ENCODE data around the gene SALL2. TPM values are rescaled to one million over a fixed set of nuclear protein-coding genes. Genes with fewer than 3 reads are reported as not detected.

Gene SALL2
- total and polyA plus RNA-seq, 4 experiments from 2014 or later = 0.42 to 6.6 (median 4.6) TPM

- intact Hi-C loops (cut with micrococcal nuclease) = no loop called here
- Histone ChIP-seq H3K27me3 (ENCODE audit: insufficient read depth, low read length) (no peaks in the 10 kb centered on the region), H3K9me3 (ENCODE audit: control insufficient read depth in 1 of 2, low read length in 2 of 2) (no peaks in the 10 kb centered on the region), H3K27ac (ENCODE audit: low read depth, low read length) (no peak overlapping the region), H3K4me3 (ENCODE audit: low read length in 2 of 2) (no peak overlapping the region), H3K4me1 (ENCODE audit: insufficient read depth, low read length) (no peaks in the 10 kb centered on the region), H3K36me3 (ENCODE audit: insufficient read depth, low read length) (peaks cover 20% of the 10 kb centered on the region)
- peaks cover 1 to 8% (median 3%) of the 10 kb centered on the region in 4 donors for H3K4me1 Mint-ChIP-seq
- H3K27ac Mint-ChIP-seq = no peak overlapping the region
- no peaks in the 10 kb centered on the region for H3K9me3 Mint-ChIP-seq
- ChIA-PET CTCF (ENCODE audit: partially characterized antibody) (interaction anchor here (1.0 to 2.8 kb wide), 2 partner anchors 9 to 11 kb away, joined by 3 to 28 read pairs; partner anchors contain the start of gene TOX4), POLR2A (ENCODE audit: partially characterized antibody) (no interaction called here)
- peaks cover 19 to 45% of the 10 kb centered on the region in 2 donors for H3K36me3 Mint-ChIP-seq
- H3K27me3 Mint-ChIP-seq = no peaks in the 10 kb centered on the region
- DNase-seq = no peak
- no peak overlapping the region for H3K4me3 Mint-ChIP-seq
These were observed 39.5 kb downstream of the SALL2 start for GRCh38 chr14:21486640-21487087.

- H3K36me3 Mint-ChIP-seq = peaks cover 22 to 40% of the 10 kb centered on the region in 2 donors
These were observed 49.0 kb downstream of the SALL2 start, which contains the start of the genes RAB2B and TOX4 for GRCh38 chr14:21476925-21477681. Gene RAB2B (minus strand): TSS chr14:21476959. CDS start chr14:21476872, 87 bp downstream. Gene TOX4 (plus strand): TSS chr14:21477195. CDS start chr14:21477279, 84 bp downstream.

GRCh38 chr14:21476523-21476924 lies 49.6 kb downstream of the SALL2 start:
- intact Hi-C loops (cut with micrococcal nuclease) = loop anchor here (1.0 to 5.0 kb wide), 2 partner anchors 92 to 244 kb away; partner anchors contain the start of gene SUPT16H
- peaks cover 27% of the 10 kb centered on the region for H3K4me1 ChIP-seq (ENCODE audit: insufficient read depth, low read length)
- no peaks in the 10 kb centered on the region for H3K27me3 Mint-ChIP-seq
- H3K36me3 Mint-ChIP-seq = peaks cover 26 to 40% of the 10 kb centered on the region in 2 donors
- CTCF ChIA-PET (ENCODE audit: partially characterized antibody) = interaction anchor here (0.6 to 3.5 kb wide), 8 partner anchors 10 to 1585 kb away, joined by 3 to 44 read pairs (median 10); partner anchors contain the start of genes CHD8 and METTL3
- peak overlapping the region; percentile 81 for H3K27ac ChIP-seq (ENCODE audit: low read depth, low read length)
- peaks cover 0 to 4% (median 0%) of the 10 kb centered on the region in 8 donors for H3K9me3 Mint-ChIP-seq
- peaks cover 29 to 58% (median 43%) of the 10 kb centered on the region in 4 donors for H3K4me1 Mint-ChIP-seq
- no peaks in the 10 kb centered on the region for H3K9me3 ChIP-seq (ENCODE audit: control insufficient read depth in 1 of 2, low read length in 2 of 2)
- H3K27me3 ChIP-seq (ENCODE audit: insufficient read depth, low read length) = no peaks in the 10 kb centered on the region
- H3K27ac Mint-ChIP-seq = peak overlapping the region; percentile 95 to 100 (median 100)
- POLR2A ChIA-PET (ENCODE audit: partially characterized antibody) = interaction anchor here (0.6 to 4.6 kb wide), 13 partner anchors 10 to 224 kb away, joined by 3 to 65 read pairs (median 8); partner anchors contain the start of genes CHD8, METTL3 and SUPT16H
- H3K36me3 ChIP-seq (ENCODE audit: insufficient read depth, low read length) = no peaks in the 10 kb centered on the region
- no peak for DNase-seq
- peak overlapping the region; percentile 69 to 82 for H3K4me3 ChIP-seq (ENCODE audit: low read length in 2 of 2)
- H3K4me3 Mint-ChIP-seq = peak overlapping the region; percentile 98 to 100 (median 100)

More at GRCh38 chr14:21476925-21477681, 49.0 kb downstream of the SALL2 start, which contains the start of the genes RAB2B and TOX4:
- H3K4me1 ChIP-seq (ENCODE audit: insufficient read depth, low read length) = peaks cover 27% of the 10 kb centered on the region
- H3K9me3 Mint-ChIP-seq = peaks cover 0 to 4% (median 0%) of the 10 kb centered on the region in 8 donors
- H3K27me3 Mint-ChIP-seq = no peaks in the 10 kb centered on the region
- H3K36me3 ChIP-seq (ENCODE audit: insufficient read depth, low read length) = no peaks in the 10 kb centered on the region
- H3K27me3 ChIP-seq (ENCODE audit: insufficient read depth, low read length) = no peaks in the 10 kb centered on the region
- ChIA-PET POLR2A (ENCODE audit: partially characterized antibody) (interaction anchor here (0.6 to 4.6 kb wide), 13 partner anchors 11 to 224 kb away, joined by 3 to 65 read pairs (median 8); partner anchors contain the start of genes CHD8, HNRNPC, METTL3 and SUPT16H), CTCF (ENCODE audit: partially characterized antibody) (interaction anchor here (0.6 to 3.5 kb wide), 13 partner anchors 9 to 1585 kb away, joined by 3 to 44 read pairs (median 6); partner anchors contain the start of genes CHD8 and METTL3)
- H3K27ac ChIP-seq (ENCODE audit: low read depth, low read length) = peak within 1 kb of the TSS; percentile 81
- peak within 1 kb of the TSS; percentile 98 to 100 (median 100) for H3K4me3 Mint-ChIP-seq
- H3K27ac Mint-ChIP-seq = peak within 1 kb of the TSS; percentile 95 to 100 (median 100)
- peak within 1 kb of the TSS; percentile 69 to 97 for H3K4me3 ChIP-seq (ENCODE audit: low read length in 2 of 2)
- no peaks in the 10 kb centered on the region for H3K9me3 ChIP-seq (ENCODE audit: control insufficient read depth in 1 of 2, low read length in 2 of 2)
- intact Hi-C loops (cut with micrococcal nuclease) = loop anchor here (1.0 to 5.0 kb wide), 7 partner anchors 21 to 245 kb away; partner anchors contain the start of genes CHD8, HNRNPC, METTL3 and SUPT16H
- peaks cover 28 to 63% (median 45%) of the 10 kb centered on the region in 4 donors for H3K4me1 Mint-ChIP-seq
- peak; percentile 98 for DNase-seq

GRCh38 chr14:21475767-21476522 lies 50.2 kb downstream of the SALL2 start:
- DNase-seq = no peak
- H3K9me3 Mint-ChIP-seq = peaks cover 0 to 4% (median 0%) of the 10 kb centered on the region in 8 donors
- Histone ChIP-seq H3K36me3 (ENCODE audit: insufficient read depth, low read length) (no peaks in the 10 kb centered on the region), H3K4me3 (ENCODE audit: low read length in 2 of 2) (peak overlapping the region; percentile 69 to 82), H3K9me3 (ENCODE audit: control insufficient read depth in 1 of 2, low read length in 2 of 2) (no peaks in the 10 kb centered on the region), H3K27me3 (ENCODE audit: insufficient read depth, low read length) (no peaks in the 10 kb centered on the region), H3K4me1 (ENCODE audit: insufficient read depth, low read length) (peaks cover 27% of the 10 kb centered on the region), H3K27ac (ENCODE audit: low read depth, low read length) (peak overlapping the region; percentile 81)
- H3K27me3 Mint-ChIP-seq = no peaks in the 10 kb centered on the region
- intact Hi-C loops (cut with micrococcal nuclease) = loop anchor here (1.0 to 5.0 kb wide), 2 partner anchors 92 to 244 kb away; partner anchors contain the start of gene SUPT16H
- H3K27ac Mint-ChIP-seq = peak overlapping the region; percentile 95 to 100 (median 100)
- H3K4me3 Mint-ChIP-seq = peak overlapping the region; percentile 98 to 100 (median 100)
- POLR2A ChIA-PET (ENCODE audit: partially characterized antibody) = interaction anchor here (0.6 to 4.6 kb wide), 11 partner anchors 9 to 93 kb away, joined by 3 to 65 read pairs (median 9); partner anchors contain the start of genes CHD8, METTL3 and SUPT16H
- H3K4me1 Mint-ChIP-seq = peaks cover 26 to 55% (median 41%) of the 10 kb centered on the region in 4 donors
- peaks cover 23 to 38% of the 10 kb centered on the region in 2 donors for H3K36me3 Mint-ChIP-seq
- CTCF ChIA-PET (ENCODE audit: partially characterized antibody) = interaction anchor here (1.7 to 3.5 kb wide), 7 partner anchors 10 to 39 kb away, joined by 6 to 44 read pairs (median 12); partner anchors contain the start of genes CHD8 and METTL3

Other genes with a start within 250 kb of the SALL2 start
- under 1 TPM in 1 of 2 experiments, not detected in 1; 0.47 TPM for gene RPGRIP1, start 246.3 kb downstream of the SALL2 start, total RNA-seq
- gene RPGRIP1, start 246.3 kb downstream of the SALL2 start, polyA plus RNA-seq = not detected
- 10 to 100 TPM; 84.5 to 87.2 TPM for gene SUPT16H, start 142.3 kb downstream of the SALL2 start, total RNA-seq
- 10 to 100 TPM; 60.6 to 84.5 TPM for gene SUPT16H, start 142.3 kb downstream of the SALL2 start, polyA plus RNA-seq
- 100 to 1,000 TPM; 131 to 132 TPM for gene CHD8, start 70.2 kb downstream of the SALL2 start, total RNA-seq
- 10 to 100 TPM in 1 of 2 donors, 1 to 10 TPM in 1; 10.0 to 38.4 TPM for gene CHD8, start 70.2 kb downstream of the SALL2 start, polyA plus RNA-seq
- gene RAB2B, start 49.4 kb downstream of the SALL2 start, total RNA-seq = 10 to 100 TPM; 29.3 to 30.4 TPM
- 10 to 100 TPM in 1 of 2 donors, 1 to 10 TPM in 1; 8.3 to 14.9 TPM for gene RAB2B, start 49.4 kb downstream of the SALL2 start, polyA plus RNA-seq
- 10 to 100 TPM; 83.6 to 86.0 TPM for gene TOX4, start 49.2 kb downstream of the SALL2 start, total RNA-seq
- gene TOX4, start 49.2 kb downstream of the SALL2 start, polyA plus RNA-seq = 10 to 100 TPM; 81.8 to 86.2 TPM
- gene METTL3, start 15.0 kb downstream of the SALL2 start, total RNA-seq = 10 to 100 TPM; 93.4 to 98.9 TPM
- 10 to 100 TPM; 20.1 to 27.7 TPM for gene METTL3, start 15.0 kb downstream of the SALL2 start, polyA plus RNA-seq
- not detected for gene OR10G3, start 53.7 kb upstream of the SALL2 start, total RNA-seq
- gene OR10G3, start 53.7 kb upstream of the SALL2 start, polyA plus RNA-seq = not detected
- gene OR10G2, start 108.6 kb upstream of the SALL2 start, total RNA-seq = not detected
- gene OR10G2, start 108.6 kb upstream of the SALL2 start, polyA plus RNA-seq = not detected
- gene OR4E2, start 127.5 kb upstream of the SALL2 start, total RNA-seq = not detected
- gene OR4E2, start 127.5 kb upstream of the SALL2 start, polyA plus RNA-seq = not detected
- not detected for gene OR4E1, start 147.5 kb upstream of the SALL2 start, total RNA-seq
- gene OR4E1, start 147.5 kb upstream of the SALL2 start, polyA plus RNA-seq = under 1 TPM in 1 of 2 donors, not detected in 1; 0.22 TPM